Activated CD8-positive, alpha-beta T cell treated with anti-CD3 and anti-CD28 coated beads for 36 hours (primary cell): ENCODE results near the gene BCAR1. TPM values are rescaled to one million over a fixed set of nuclear protein-coding genes. Genes with fewer than 3 reads are reported as not detected.
"Not testable (repeated sequence)": the region's sequence is repeated elsewhere in the genome, so short reads cannot be mapped to it uniquely, and the experiment has no call there.

ENCODE experiments used
- ATAC-seq: fragments of 200-7000 bp; cut with Tn5 transposase; one replicate; pipeline ENCODE4 v1.10.0; 2021; ENCODE audit warnings: mild to moderate bottlenecking, moderate library complexity
- CTCF ChIA-PET: fragments of 350-600 bp; sonication (Branson Sonifier 250); formaldehyde crosslinking; loops from one replicate; lab custom pipeline; 2021; ENCODE audit warnings: antibody characterized with exemption; lab: Charles Lee
- POLR2A ChIA-PET: fragments of 350-600 bp; sonication (Branson Sonifier 250); formaldehyde crosslinking; loops from one replicate; lab custom pipeline; 2021; ENCODE audit warnings: antibody characterized with exemption; lab: Charles Lee
- DNase-seq: peaks from one replicate; pipeline ENCODE4 v3.0.0-alpha.2; 2020
- H3K27ac Mint-ChIP-seq: one replicate; pipeline ENCODE4 v1.8.0; 2021; ENCODE audit warnings: mild to moderate bottlenecking, mixed read lengths
- H3K27me3 Mint-ChIP-seq: one replicate; pipeline ENCODE4 v1.8.0; 2021; ENCODE audit warnings: mixed read lengths
- H3K36me3 Mint-ChIP-seq: one replicate; pipeline ENCODE4 v1.8.0; 2021; ENCODE audit warnings: low read depth, mixed read lengths
- H3K4me1 Mint-ChIP-seq: one replicate; pipeline ENCODE4 v1.8.0; 2021; ENCODE audit warnings: low read depth, mixed read lengths
- H3K4me3 Mint-ChIP-seq: one replicate; pipeline ENCODE4 v1.8.0; 2021; ENCODE audit warnings: mild to moderate bottlenecking, moderate library complexity, mixed read lengths
- H3K9me3 Mint-ChIP-seq: one replicate; pipeline ENCODE4 v1.8.0; 2021; ENCODE audit warnings: mixed read lengths
- CTCF ChIP-seq: fragments of 200-600 bp; IDR thresholded peaks from one replicate; pipeline ENCODE4 v1.8.0; 2022; ENCODE audit warnings: antibody characterized with exemption, mild to moderate bottlenecking
- intact Hi-C: fragments of 100-400 bp; cut with micrococcal nuclease; formaldehyde crosslinking; loops from one replicate; pipeline ENCODE4 v1.10.0; 2022
- total RNA-seq, 2 experiments: library from RNA; stranded (reverse); gene quantifications; one replicate each; pipeline ENCODE4 v1.2.3, GENCODE V29; 2021

BCAR1 gene
- total RNA-seq, 2 experiments from 2014 or later: 0.34 to 0.87 TPM

GRCh38 chr16:75244844-75245758 lies 6.3 kb downstream of the BCAR1 start:
- ChIA-PET CTCF (interaction anchor here (1.4 kb wide), 1 partner anchor 10 kb away, joined by 3 read pairs; no protein-coding TSS in a partner anchor), POLR2A (interaction anchor here (0.6 kb wide), 1 partner anchor 34 kb away, joined by 4 read pairs; no protein-coding TSS in a partner anchor)
- Mint-ChIP-seq H3K27me3 (peaks cover 8% of the 10 kb centered on the region), H3K4me1 (no peaks in the 10 kb centered on the region), H3K9me3 (no peaks in the 10 kb centered on the region), H3K36me3 (no peaks in the 10 kb centered on the region), H3K27ac (no peak overlapping the region), H3K4me3 (no peak overlapping the region)
- DNase-seq (no peak), ATAC-seq (no peak)
- no peak for TF ChIP-seq CTCF
- intact Hi-C loops: no loop called here

- Mint-ChIP-seq H3K4me3 (no peak overlapping the region), H3K9me3 (no peaks in the 10 kb centered on the region), H3K27ac (no peak overlapping the region), H3K4me1 (no peaks in the 10 kb centered on the region), H3K27me3 (peaks cover 4% of the 10 kb centered on the region), H3K36me3 (no peaks in the 10 kb centered on the region)
- DNase-seq (no peak), ATAC-seq (no peak)
- TF ChIP-seq CTCF: no peak
- CTCF ChIA-PET: interaction anchor here (1.4 kb wide), 1 partner anchor 9 kb away, joined by 3 read pairs; no protein-coding TSS in a partner anchor
- intact Hi-C loops: no loop called here
- POLR2A ChIA-PET: no interaction called here
These were observed 7.1 kb downstream of the BCAR1 start for GRCh38 chr16:75244225-75244809.

GRCh38 chr16:75243667-75244224 lies 7.7 kb downstream of the BCAR1 start:
- no peaks in the 10 kb centered on the region for H3K36me3 Mint-ChIP-seq
- ChIA-PET POLR2A (no interaction called here), CTCF (interaction anchor here (0.9 kb wide), 1 partner anchor 10 kb away, joined by 3 read pairs; no protein-coding TSS in a partner anchor)
- intact Hi-C loops: no loop called here
- no peak for TF ChIP-seq CTCF
- ATAC-seq (no peak), DNase-seq (no peak)
- H3K27me3 Mint-ChIP-seq: peaks cover 4% of the 10 kb centered on the region
- H3K4me3 Mint-ChIP-seq: no peak overlapping the region
- H3K9me3 Mint-ChIP-seq: no peaks in the 10 kb centered on the region
- H3K27ac Mint-ChIP-seq: no peak overlapping the region
- H3K4me1 Mint-ChIP-seq: no peaks in the 10 kb centered on the region

- H3K9me3 Mint-ChIP-seq, H3K4me1 Mint-ChIP-seq, ATAC-seq, DNase-seq, CTCF ChIA-PET, H3K36me3 Mint-ChIP-seq, intact Hi-C loops, H3K27ac Mint-ChIP-seq, H3K4me3 Mint-ChIP-seq, H3K27me3 Mint-ChIP-seq, POLR2A ChIA-PET: not testable (repeated sequence)
These were observed 8.9 kb downstream of the BCAR1 start for GRCh38 chr16:75242436-75243078.

GRCh38 chr16:75241955-75242354 lies 9.5 kb downstream of the BCAR1 start:
- ChIA-PET CTCF (no interaction called here), POLR2A (no interaction called here)
- no peak overlapping the region for H3K27ac Mint-ChIP-seq
- intact Hi-C loops: no loop called here
- no peaks in the 10 kb centered on the region for H3K9me3 Mint-ChIP-seq
- no peak for DNase-seq
- H3K36me3 Mint-ChIP-seq: no peaks in the 10 kb centered on the region
- H3K4me3 Mint-ChIP-seq: no peak overlapping the region
- H3K27me3 Mint-ChIP-seq: no peaks in the 10 kb centered on the region
- H3K4me1 Mint-ChIP-seq: no peaks in the 10 kb centered on the region
- ATAC-seq: no peak
- no peak for TF ChIP-seq CTCF
